OCI-LY3 (cell line): ENCODE measurements around the gene GCK.

Experiments used
- CTCF ChIP-seq: fragments of 200-600, 300-600 bp; sonication (generic); IDR thresholded peaks from 2 replicates; pipeline ENCODE4 v1.5.1; 2014; ENCODE audit warnings: antibody characterized with exemption, low read length, low read depth
- EZH2phosphoT487 ChIP-seq: fragments of 200-600 bp; shearing (Covaris generic); IDR thresholded peaks from 2 replicates; pipeline ENCODE4 v1.6.1; 2018; ENCODE audit warnings: antibody characterized with exemption, mixed run types, low read depth

- TF ChIP-seq EZH2phosphoT487, result no peak
- TF ChIP-seq CTCF, result no peak
Measured at GRCh38 chr7:44238116-44238695, 49.0 kb upstream of the GCK start.
